WERI-Rb-1 (cell line): ENCODE data around the gene EYA2.

Experiments used
- DNase-seq: peaks from one replicate; pipeline ENCODE4 v3.0.0-alpha.2; 2020
- H3K27ac ChIP-seq: fragments of 250-450 bp; sonication (Bioruptor Pico); 2 replicates; pipeline ENCODE4 v1.5.1; 2020; ENCODE audit warnings: mild to moderate bottlenecking, moderate library complexity
- H3K27me3 ChIP-seq: fragments of 250-450 bp; sonication (Bioruptor Pico); 2 replicates; pipeline ENCODE4 v1.5.1; 2021; ENCODE audit warnings: mild to moderate bottlenecking, low read depth, moderate library complexity; ENCODE audit not compliant: insufficient read depth, severe bottlenecking
- H3K36me3 ChIP-seq: fragments of 250-450 bp; sonication (Bioruptor Pico); 2 replicates; pipeline ENCODE4 v1.5.1; 2020; ENCODE audit warnings: mild to moderate bottlenecking, moderate library complexity
- H3K4me3 ChIP-seq: 2 replicates; pipeline ENCODE4 v1.5.1; 2011; ENCODE audit warnings: low read depth, mild to moderate bottlenecking, control low read depth, low read length
- H3K9me3 ChIP-seq: fragments of 250-450 bp; sonication (Bioruptor Pico); 2 replicates; pipeline ENCODE4 v1.5.1; 2021; ENCODE audit warnings: mild to moderate bottlenecking, moderate library complexity; ENCODE audit not compliant: severe bottlenecking
- TF ChIP-seq, protein P1 (sequence below): IDR thresholded peaks from 2 replicates; pipeline ENCODE4 v1.5.1; 2011; ENCODE audit warnings: low read depth, mild to moderate bottlenecking, control low read depth, inconsistent platforms, low read length

The EYA2 gene

DNA sequence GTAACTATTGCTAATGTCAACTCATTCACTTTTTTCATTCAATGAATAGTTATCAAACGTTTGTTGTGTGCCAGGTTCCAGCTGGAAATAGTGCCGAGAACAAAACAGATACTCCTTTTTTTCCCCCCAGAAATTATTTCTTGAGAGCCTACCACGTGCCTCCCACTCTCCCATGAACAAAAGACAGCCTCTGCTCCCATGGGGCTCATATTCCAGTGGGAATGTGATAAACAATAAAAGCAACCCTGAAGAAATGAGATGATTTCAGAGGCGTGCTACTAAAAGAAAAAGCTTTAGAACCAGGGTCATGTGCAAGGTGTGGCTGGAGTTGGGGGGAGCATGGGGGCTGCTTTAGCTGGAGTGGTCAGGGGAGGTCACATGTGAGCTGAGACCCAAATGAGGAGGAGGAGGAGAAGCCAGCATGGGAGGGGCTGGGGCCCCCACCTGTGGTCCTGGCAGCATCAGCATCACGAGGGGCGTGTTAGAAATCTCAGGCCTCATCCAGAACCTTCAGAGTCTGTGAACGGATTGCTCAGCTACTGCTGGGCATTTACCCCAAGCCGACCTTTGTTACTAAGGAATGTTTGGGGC is 157.4 kb downstream of the EYA2 start:
- Histone ChIP-seq H3K27me3 (no peaks in the 10 kb centered on the region), H3K4me3 (no peak overlapping the region), H3K9me3 (peaks cover 8% of the 10 kb centered on the region), H3K27ac (no peak overlapping the region), H3K36me3 (peaks cover 86% of the 10 kb centered on the region)
- TF ChIP-seq, protein P1, sequence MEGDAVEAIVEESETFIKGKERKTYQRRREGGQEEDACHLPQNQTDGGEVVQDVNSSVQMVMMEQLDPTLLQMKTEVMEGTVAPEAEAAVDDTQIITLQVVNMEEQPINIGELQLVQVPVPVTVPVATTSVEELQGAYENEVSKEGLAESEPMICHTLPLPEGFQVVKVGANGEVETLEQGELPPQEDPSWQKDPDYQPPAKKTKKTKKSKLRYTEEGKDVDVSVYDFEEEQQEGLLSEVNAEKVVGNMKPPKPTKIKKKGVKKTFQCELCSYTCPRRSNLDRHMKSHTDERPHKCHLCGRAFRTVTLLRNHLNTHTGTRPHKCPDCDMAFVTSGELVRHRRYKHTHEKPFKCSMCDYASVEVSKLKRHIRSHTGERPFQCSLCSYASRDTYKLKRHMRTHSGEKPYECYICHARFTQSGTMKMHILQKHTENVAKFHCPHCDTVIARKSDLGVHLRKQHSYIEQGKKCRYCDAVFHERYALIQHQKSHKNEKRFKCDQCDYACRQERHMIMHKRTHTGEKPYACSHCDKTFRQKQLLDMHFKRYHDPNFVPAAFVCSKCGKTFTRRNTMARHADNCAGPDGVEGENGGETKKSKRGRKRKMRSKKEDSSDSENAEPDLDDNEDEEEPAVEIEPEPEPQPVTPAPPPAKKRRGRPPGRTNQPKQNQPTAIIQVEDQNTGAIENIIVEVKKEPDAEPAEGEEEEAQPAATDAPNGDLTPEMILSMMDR: no peak
- DNase-seq: no peak

DNA sequence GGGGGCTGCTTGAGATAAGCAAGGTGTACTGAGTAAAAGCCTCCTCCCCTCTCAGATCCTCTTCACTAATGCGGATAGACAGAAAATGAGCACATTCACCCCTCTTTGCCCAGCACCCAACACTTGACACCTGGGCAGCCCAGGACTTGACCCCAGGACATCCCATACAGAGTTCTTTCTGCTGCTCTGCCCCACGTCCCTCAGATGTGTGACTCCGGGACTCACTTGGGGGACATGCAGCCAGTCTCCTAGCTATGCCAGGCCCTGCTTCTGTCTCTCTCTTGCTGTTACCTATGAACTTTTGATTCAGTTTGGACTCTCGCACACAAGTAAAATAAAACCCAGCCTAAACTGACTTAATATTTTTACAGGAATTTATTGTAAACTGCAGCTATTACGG is 159.9 kb downstream of the EYA2 start:
- TF ChIP-seq, protein P1: no peak
- Histone ChIP-seq H3K36me3 (peaks cover 87% of the 10 kb centered on the region), H3K4me3 (no peak overlapping the region), H3K27ac (no peak overlapping the region), H3K9me3 (no peaks in the 10 kb centered on the region), H3K27me3 (no peaks in the 10 kb centered on the region)
- no peak for DNase-seq

DNA sequence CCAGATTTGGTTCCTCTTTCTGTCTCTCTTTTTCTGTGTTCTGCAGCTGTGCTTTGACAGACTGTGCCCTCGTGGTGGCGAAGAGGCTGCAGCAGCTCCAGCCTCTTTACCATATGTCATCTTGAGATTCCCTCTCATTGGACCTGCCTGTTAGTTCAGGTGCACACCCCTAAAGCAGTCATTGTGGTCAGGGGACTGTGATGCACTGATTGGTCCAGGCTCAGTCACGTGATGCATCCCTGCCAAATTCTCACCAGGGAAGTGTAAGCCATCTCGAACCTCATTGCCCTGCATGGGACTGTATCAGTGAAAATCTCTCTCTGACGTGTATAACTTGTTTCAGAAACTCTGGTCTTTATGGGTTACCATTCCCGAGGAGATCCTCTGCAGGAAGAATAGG is 160.3 kb downstream of the EYA2 start:
- no peaks in the 10 kb centered on the region for H3K27me3 ChIP-seq
- no peak for DNase-seq
- H3K4me3 ChIP-seq: no peak overlapping the region
- no peak overlapping the region for H3K27ac ChIP-seq
- TF ChIP-seq, protein P1: no peak
- H3K36me3 ChIP-seq: peaks cover 87% of the 10 kb centered on the region
- H3K9me3 ChIP-seq: no peaks in the 10 kb centered on the region

DNA sequence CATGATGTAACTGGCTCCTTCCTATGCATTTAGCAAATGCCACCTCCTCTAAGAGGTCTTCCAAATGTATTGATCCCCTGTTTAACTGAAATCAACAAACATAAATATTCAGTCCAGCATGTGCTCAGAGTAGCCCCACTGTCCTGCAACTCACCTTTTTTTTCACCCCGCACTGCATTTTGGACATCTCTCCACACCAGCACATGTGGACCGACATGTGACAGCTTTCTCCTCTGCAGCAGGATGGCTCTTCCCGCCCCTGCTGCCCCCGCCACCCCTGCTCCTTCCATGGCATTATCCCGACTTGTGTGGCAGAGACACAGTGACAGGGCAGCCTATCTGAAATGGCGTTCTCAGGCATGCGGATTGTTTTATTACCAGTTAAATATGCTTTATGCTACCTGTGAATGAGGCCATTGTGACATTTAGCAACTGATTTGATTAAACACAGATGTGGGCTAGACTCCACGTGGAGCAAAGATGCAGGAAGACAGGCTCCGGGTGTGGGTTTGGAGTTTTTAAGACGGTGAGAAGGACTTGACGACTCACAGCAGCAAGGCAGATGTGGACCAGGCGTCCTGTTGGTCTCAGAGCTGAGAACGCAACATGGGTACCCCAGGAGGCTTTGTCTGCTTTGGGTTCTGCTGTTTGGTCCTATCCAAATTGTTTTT is 161.2 kb downstream of the EYA2 start:
- TF ChIP-seq, protein P1: no peak
- Histone ChIP-seq H3K27me3 (no peaks in the 10 kb centered on the region), H3K4me3 (no peak overlapping the region), H3K36me3 (peaks cover 84% of the 10 kb centered on the region), H3K27ac (no peak overlapping the region), H3K9me3 (no peaks in the 10 kb centered on the region)
- DNase-seq: no peak

DNA sequence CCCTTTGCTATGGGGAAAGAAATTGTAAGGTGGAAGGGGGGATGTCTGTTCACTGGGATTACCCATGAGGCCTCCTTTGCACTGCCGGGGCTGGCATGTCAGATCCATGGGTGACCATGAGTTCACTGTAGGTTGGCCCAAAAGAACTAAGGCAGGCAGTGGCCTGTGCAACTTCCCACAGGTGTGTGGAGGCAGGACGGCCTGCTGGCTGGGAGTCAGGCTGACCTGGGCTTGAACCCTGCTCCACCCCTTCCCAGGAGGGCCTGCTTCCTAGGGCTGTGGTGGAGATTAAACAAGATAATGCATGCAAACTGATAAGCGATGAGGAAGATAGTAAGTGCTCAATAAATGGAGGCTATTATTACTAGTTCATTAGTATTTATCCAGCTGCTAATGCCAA is 163.0 kb downstream of the EYA2 start:
- no peak overlapping the region for H3K4me3 ChIP-seq
- H3K9me3 ChIP-seq: no peaks in the 10 kb centered on the region
- TF ChIP-seq, protein P1: no peak
- peaks cover 81% of the 10 kb centered on the region for H3K36me3 ChIP-seq
- no peak overlapping the region for H3K27ac ChIP-seq
- H3K27me3 ChIP-seq: no peaks in the 10 kb centered on the region
- no peak for DNase-seq

DNA sequence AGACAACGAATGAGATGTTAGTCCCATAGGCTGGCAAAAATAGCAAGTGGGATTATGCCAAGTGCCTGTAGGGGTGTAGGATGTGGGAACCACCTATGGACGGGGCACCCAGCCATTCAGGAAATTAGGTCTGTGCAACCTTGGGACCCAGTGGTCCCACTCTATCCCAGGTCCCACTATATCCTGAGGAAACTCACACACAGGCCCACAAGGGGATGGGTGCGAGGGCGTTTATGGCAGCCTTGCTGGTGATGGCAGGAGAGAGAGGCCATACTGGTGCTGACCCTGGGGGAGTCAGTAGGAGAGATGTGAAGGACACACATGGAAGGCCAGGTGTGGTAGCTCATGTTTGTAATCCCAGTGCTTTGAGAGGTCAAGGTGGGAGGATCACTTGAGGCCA is 163.6 kb downstream of the EYA2 start:
- H3K4me3 ChIP-seq: no peak overlapping the region
- no peak overlapping the region for H3K27ac ChIP-seq
- no peak for DNase-seq
- H3K36me3 ChIP-seq: peaks cover 78% of the 10 kb centered on the region
- TF ChIP-seq, protein P1: no peak
- H3K27me3 ChIP-seq: no peaks in the 10 kb centered on the region
- no peaks in the 10 kb centered on the region for H3K9me3 ChIP-seq
